Measurements from ENCODE around the gene CDKL1. TPM values are rescaled to one million over a fixed set of nuclear protein-coding genes. Genes with fewer than 3 reads are reported as not detected.

Gene CDKL1
- total RNA-seq, 1 donor from 2014 or later = 3.4 TPM

DNA sequence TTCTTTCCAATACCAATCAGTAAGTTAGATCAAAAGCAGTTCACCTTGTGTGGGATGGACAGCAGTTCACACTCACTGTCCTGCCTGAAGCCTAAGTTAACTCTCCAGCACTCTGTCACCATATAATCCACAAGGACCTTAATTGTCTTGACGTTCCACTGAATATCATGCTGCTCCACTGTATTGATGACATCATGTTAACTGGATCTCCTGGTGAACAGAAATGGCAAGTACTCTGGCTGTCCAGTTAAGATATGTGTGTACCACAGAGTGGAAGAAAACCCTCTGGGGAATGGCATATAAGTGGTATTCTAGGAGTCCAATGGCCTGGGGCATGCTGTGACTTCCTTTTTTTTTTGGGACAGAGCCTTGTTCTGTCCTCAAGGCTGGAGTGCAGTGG, 16.2 kb downstream of the CDKL1 start:
- Mint-ChIP-seq H3K4me3 (ENCODE audit: unreplicated experiment) (no peak overlapping the region), H3K27ac (ENCODE audit: unreplicated experiment) (no peak overlapping the region), H3K36me3 (ENCODE audit: unreplicated experiment) (no peaks in the 10 kb centered on the region), H3K27me3 (ENCODE audit: unreplicated experiment) (no peaks in the 10 kb centered on the region), H3K4me1 (ENCODE audit: low read depth, unreplicated experiment) (peaks cover 33% of the 10 kb centered on the region), H3K9me3 (ENCODE audit: unreplicated experiment) (peaks cover 11% of the 10 kb centered on the region)
- TF ChIP-seq, protein P1, sequence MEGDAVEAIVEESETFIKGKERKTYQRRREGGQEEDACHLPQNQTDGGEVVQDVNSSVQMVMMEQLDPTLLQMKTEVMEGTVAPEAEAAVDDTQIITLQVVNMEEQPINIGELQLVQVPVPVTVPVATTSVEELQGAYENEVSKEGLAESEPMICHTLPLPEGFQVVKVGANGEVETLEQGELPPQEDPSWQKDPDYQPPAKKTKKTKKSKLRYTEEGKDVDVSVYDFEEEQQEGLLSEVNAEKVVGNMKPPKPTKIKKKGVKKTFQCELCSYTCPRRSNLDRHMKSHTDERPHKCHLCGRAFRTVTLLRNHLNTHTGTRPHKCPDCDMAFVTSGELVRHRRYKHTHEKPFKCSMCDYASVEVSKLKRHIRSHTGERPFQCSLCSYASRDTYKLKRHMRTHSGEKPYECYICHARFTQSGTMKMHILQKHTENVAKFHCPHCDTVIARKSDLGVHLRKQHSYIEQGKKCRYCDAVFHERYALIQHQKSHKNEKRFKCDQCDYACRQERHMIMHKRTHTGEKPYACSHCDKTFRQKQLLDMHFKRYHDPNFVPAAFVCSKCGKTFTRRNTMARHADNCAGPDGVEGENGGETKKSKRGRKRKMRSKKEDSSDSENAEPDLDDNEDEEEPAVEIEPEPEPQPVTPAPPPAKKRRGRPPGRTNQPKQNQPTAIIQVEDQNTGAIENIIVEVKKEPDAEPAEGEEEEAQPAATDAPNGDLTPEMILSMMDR (IDR thresholded peaks at IDR 0.05; ENCODE audit: partially characterized antibody, unreplicated experiment) = no peak
- DNase-seq = no peak

DNA sequence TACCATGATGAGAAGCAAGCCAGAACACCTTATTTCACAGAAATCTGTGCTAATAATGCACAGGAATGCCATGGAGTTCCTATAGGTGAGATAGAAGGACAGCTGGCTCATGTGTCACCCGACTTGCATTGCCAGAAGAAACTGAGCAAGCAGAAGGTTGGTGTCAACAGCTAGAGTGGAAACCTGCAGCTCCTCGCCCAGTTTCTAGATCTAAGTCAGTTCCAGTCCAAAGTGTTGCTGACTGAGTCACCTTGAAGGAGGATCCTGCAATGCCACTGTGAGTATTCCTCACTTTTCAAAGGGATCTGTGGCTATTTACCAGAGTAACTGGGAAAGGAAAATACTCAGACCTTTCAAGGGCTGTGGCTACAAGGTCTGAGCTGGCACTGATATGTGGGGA, 17.1 kb downstream of the CDKL1 start:
- peaks cover 11% of the 10 kb centered on the region for H3K9me3 Mint-ChIP-seq (ENCODE audit: unreplicated experiment)
- no peaks in the 10 kb centered on the region for H3K27me3 Mint-ChIP-seq (ENCODE audit: unreplicated experiment)
- no peak for DNase-seq
- H3K27ac Mint-ChIP-seq (ENCODE audit: unreplicated experiment) = no peak overlapping the region
- H3K4me1 Mint-ChIP-seq (ENCODE audit: low read depth, unreplicated experiment) = peaks cover 30% of the 10 kb centered on the region
- no peaks in the 10 kb centered on the region for H3K36me3 Mint-ChIP-seq (ENCODE audit: unreplicated experiment)
- TF ChIP-seq, protein P1 (IDR thresholded peaks at IDR 0.05; ENCODE audit: partially characterized antibody, unreplicated experiment) = no peak
- H3K4me3 Mint-ChIP-seq (ENCODE audit: unreplicated experiment) = no peak overlapping the region

DNA sequence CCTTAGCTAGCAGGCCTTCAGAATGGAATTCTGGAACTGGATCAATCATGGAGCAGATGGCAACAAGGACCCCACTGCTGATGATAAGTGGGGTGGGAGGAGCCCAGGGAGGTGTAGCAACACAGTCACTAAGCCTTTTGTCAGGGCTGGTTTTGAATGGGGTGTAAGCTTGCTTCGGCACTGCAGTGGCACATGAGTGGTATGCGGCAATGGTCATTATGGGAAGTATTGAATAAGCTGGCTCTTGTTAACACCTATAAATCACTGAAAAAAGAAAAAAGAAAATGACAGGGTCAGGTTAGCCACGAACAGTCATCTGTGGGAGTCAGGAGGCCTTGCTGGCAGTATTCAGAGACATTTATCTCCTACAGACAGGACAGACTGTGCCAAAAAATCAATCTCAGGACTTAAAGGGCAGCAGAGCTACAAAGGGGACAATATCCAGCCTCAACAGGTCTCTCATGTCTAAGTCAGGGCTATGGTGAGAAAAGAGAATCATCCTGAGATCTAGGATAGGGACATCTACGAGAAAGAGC, 19.1 kb downstream of the CDKL1 start:
- Mint-ChIP-seq H3K36me3 (ENCODE audit: unreplicated experiment) (no peaks in the 10 kb centered on the region), H3K27ac (ENCODE audit: unreplicated experiment) (peak overlapping the region; percentile 36), H3K9me3 (ENCODE audit: unreplicated experiment) (peaks cover 5% of the 10 kb centered on the region), H3K27me3 (ENCODE audit: unreplicated experiment) (no peaks in the 10 kb centered on the region), H3K4me3 (ENCODE audit: unreplicated experiment) (no peak overlapping the region), H3K4me1 (ENCODE audit: low read depth, unreplicated experiment) (peaks cover 19% of the 10 kb centered on the region)
- DNase-seq = no peak
- TF ChIP-seq, protein P1 (IDR thresholded peaks at IDR 0.05; ENCODE audit: partially characterized antibody, unreplicated experiment) = no peak

DNA sequence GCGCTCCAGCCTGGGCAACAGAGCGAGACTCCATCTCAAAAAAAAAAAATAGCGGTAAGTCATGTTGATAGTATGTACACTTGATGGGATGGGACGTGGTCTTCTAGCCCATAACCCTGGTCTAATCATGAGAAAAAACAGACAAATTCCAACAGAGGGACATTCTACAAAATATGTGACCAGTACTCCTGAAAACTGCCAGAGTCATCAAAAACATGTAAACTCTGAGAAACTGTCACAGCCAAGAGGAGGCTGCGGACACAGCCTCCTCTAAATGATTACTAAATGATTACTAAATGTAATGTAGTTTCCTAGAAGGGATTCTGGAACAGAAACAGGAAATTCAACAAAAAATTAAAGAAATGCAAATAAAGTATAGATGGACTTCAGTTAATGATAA, 20.9 kb downstream of the CDKL1 start:
- DNase-seq = no peak
- peaks cover 2% of the 10 kb centered on the region for H3K27me3 Mint-ChIP-seq (ENCODE audit: unreplicated experiment)

DNA sequence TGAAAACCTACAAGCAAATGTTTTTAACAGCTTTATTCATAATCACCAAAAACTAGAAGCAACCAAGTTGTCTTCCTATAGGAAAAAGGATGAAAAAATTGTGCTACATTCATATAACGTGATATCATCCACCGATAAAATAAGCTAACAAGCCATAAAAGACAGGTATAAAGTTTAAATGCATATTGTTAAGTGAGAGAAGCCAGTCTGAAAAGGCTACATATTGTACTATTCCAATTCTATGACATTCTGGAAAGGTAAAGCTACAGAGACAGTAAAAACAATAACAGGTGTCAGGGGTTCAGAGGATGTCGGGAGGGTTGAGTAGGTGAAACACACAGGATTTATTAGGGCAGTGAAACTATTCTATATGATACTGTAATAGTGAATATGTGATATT, 22.7 kb downstream of the CDKL1 start:
- peaks cover 9% of the 10 kb centered on the region for H3K9me3 Mint-ChIP-seq (ENCODE audit: unreplicated experiment)
- no peak for DNase-seq
- H3K27me3 Mint-ChIP-seq (ENCODE audit: unreplicated experiment) = peaks cover 4% of the 10 kb centered on the region
- no peak overlapping the region for H3K4me3 Mint-ChIP-seq (ENCODE audit: unreplicated experiment)
- H3K4me1 Mint-ChIP-seq (ENCODE audit: low read depth, unreplicated experiment) = peaks cover 19% of the 10 kb centered on the region
- no peak overlapping the region for H3K27ac Mint-ChIP-seq (ENCODE audit: unreplicated experiment)
- TF ChIP-seq, protein P1 (IDR thresholded peaks at IDR 0.05; ENCODE audit: partially characterized antibody, unreplicated experiment) = no peak
- H3K36me3 Mint-ChIP-seq (ENCODE audit: unreplicated experiment) = no peaks in the 10 kb centered on the region

More for the DNA sequence above, 20.9 kb downstream of the CDKL1 start:
- Mint-ChIP-seq H3K27ac (ENCODE audit: unreplicated experiment) (no peak overlapping the region), H3K9me3 (ENCODE audit: unreplicated experiment) (peaks cover 8% of the 10 kb centered on the region), H3K4me1 (ENCODE audit: low read depth, unreplicated experiment) (peaks cover 22% of the 10 kb centered on the region), H3K4me3 (ENCODE audit: unreplicated experiment) (no peak overlapping the region), H3K36me3 (ENCODE audit: unreplicated experiment) (no peaks in the 10 kb centered on the region)
- TF ChIP-seq, protein P1 (IDR thresholded peaks at IDR 0.05; ENCODE audit: partially characterized antibody, unreplicated experiment) = no peak

All from glutamatergic neuron (in vitro differentiated cells).